Spinal cord (tissue), 10 donors: ENCODE data around the gene ZNF777. TPM values are rescaled to one million over a fixed set of nuclear protein-coding genes. Genes with fewer than 3 reads are reported as not detected.

Experiments used
- DNase-seq, 6 donors: peaks; one replicate each; pipeline versions ENCODE4 v3.0.0 to v3.0.0-alpha.2; 2013 to 2015; ENCODE audit warnings: low spot score in 6 of 6, low read depth in 4 of 6
- H3K27ac ChIP-seq: one replicate; pipeline ENCODE4 v1.5.1; 2013; ENCODE audit warnings: low read depth, low read length, control low read depth
- H3K27me3 ChIP-seq: one replicate; pipeline ENCODE4 v1.6.1; 2013; ENCODE audit warnings: low read length; ENCODE audit not compliant: control insufficient read depth, insufficient read depth
- H3K36me3 ChIP-seq: one replicate; pipeline ENCODE4 v1.6.1; 2013; ENCODE audit warnings: low read length; ENCODE audit not compliant: control insufficient read depth, insufficient read depth
- H3K4me1 ChIP-seq: one replicate; pipeline ENCODE4 v1.6.1; 2013; ENCODE audit warnings: low read length; ENCODE audit not compliant: control insufficient read depth, insufficient read depth
- H3K4me3 ChIP-seq: one replicate; pipeline ENCODE4 v1.5.1; 2013; ENCODE audit warnings: low read depth, low read length, control low read depth
- H3K9me3 ChIP-seq: one replicate; pipeline ENCODE4 v1.6.1; 2013; ENCODE audit warnings: low read length; ENCODE audit not compliant: control insufficient read depth, insufficient read depth
- WGBS: methylation state at CpG from one replicate; pipeline ENCODE4 v1.1.5; 2013; ENCODE audit warnings: missing lambda C conversion rate; ENCODE audit not compliant: insufficient coverage; 5-methylcytosine and 5-hydroxymethylcytosine counted together
- polyA plus RNA-seq, 2 donors: library from polyadenylated mRNA; unstranded; fragments of 120-200 nt; gene quantifications; one replicate each; pipeline ENCODE4 v1.2.1, GENCODE V29; 2013; ENCODE audit not compliant: insufficient read length in 2 of 2
- total RNA-seq, 2 donors: library from RNA; depleted of rRNA in 1 of 2; stranded (reverse); fragments of 120-200 nt in 1 of 2; fragments of >200 nt in 1 of 2; gene quantifications; one replicate each; pipeline versions ENCODE4 v1.2.3 to v1.2.4, GENCODE V29; 2013 to 2014
- donor health status: healthy.

ZNF777 gene
- total and polyA plus RNA-seq, 4 donors, result 3.7 to 19.7 (median 13.6) TPM

DNA sequence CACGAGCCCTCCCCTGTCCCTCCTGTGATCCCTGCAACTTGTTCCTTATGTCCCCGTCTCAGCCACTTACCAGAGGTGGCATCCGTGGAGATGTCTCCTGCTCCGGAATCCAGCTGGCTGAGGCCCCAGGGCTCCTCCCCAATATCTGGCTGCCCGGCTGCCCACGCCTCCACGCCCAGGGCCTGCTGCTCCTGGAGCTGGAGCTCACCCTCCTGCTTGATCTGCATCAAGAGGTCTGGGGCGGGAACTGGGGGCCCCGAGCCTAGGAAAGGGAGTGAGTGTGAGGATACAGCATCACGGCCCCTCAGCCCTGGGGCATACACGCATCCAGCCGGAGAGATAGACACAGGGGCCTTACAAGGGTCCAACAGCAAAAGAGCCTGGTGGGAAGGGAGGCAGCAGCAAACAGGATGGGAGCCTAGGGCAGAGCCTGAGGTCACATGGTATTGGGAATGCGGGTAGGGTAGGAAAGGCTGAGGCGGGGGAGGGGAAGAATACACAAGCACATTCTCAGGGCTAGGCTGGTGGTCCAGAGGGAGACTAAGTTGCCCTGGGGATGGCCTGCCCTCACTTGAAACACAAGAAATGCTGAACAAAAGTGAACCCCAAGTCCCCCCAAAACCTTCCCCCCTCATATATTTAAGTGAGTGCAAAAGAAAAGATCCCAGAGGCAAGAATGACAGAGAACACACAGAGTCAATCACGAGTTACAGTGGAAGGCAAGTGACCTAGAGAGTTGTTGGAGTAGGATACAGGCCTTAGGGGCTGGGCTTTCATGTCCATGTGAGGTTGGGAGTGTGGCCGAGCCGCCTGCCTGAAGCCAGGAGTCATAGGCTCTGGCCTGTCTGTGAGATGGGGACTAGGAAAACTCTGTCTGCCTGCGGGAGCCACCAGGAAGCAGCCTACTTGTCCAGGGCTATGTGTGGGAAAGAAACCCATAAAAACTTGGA, 16.9 kb upstream of the ZNF777 start:
- Histone ChIP-seq H3K4me1 (no peaks in the 10 kb centered on the region), H3K27me3 (no peaks in the 10 kb centered on the region), H3K9me3 (peaks cover 4% of the 10 kb centered on the region), H3K27ac (no peak overlapping the region), H3K36me3 (peaks cover 56% of the 10 kb centered on the region), H3K4me3 (no peak overlapping the region)
- WGBS, result 93% methylated on average over 16 of the region's 18 CpGs
- DNase-seq, result no peak

DNA sequence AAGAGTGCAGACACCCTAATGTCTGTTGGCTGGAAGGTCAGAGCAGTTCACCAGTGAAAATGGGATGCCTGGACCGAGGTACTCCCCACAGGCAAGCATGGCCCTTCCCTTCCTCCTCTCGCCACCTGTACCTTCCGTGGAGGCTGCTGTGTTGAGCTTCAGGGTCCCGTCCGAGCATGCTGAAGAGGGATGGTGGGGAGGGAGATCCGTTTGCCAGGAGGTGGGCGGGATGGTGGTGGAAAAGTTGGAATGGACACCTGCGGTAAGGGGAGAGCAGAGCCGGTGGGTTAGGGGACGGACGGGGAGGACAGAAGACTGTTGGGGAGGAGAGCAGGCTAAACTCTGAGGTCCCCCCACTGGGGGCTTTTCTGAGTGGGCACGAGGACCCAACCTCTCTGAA, 15.9 kb upstream of the ZNF777 start:
- DNase-seq, result no peak
- Histone ChIP-seq H3K27me3 (no peaks in the 10 kb centered on the region), H3K4me3 (no peak overlapping the region), H3K9me3 (peaks cover 4% of the 10 kb centered on the region), H3K36me3 (peaks cover 61% of the 10 kb centered on the region), H3K27ac (no peak overlapping the region), H3K4me1 (no peaks in the 10 kb centered on the region)
- WGBS, result 100% methylated on average over 5 of the region's 12 CpGs

DNA sequence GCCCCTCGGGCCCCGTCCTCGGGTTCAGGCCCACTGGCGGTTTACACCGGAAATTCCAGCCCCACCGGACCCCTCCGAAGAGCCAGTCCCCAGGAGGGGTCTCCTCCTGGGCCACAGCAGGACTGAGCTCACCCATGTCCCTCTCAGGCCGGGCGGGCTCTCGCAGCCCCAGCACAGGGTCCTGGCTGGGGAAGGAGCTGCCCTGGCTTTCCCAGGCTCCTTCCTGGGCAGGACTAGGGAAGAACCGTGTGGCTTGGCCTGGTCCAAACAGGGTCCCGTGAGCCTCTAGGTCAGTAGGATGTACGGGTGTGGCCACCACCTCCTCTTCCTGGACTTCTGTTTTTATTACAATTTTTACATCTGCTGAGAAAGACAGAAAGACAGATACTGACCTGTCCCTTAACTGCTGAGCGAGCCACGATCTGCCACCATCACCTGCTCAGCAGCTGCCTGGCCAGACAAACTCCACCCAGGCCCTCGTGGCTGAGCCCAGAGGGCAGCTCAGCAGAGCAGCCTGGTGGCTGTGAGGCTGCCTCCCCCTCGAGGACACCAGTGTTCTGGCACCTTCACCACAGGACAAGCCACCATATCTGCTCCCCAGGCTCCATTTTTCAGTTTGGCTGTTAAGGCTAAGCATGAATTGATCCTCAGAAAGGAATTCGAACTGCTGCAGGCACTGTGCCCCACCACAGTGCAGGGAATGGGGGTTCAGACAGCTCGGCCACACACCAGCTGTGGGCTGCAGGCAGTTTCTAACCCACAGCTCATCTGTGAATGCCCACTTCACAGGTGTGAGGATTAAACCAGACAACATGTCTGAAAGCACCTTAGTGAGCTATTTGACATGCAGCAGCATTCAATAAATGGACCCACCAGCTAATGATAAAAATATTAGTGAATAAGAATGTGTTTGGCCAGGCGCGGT, 14.5 kb upstream of the ZNF777 start:
- Histone ChIP-seq H3K4me1 (no peaks in the 10 kb centered on the region), H3K4me3 (no peak overlapping the region), H3K9me3 (peaks cover 4% of the 10 kb centered on the region), H3K27ac (no peak overlapping the region), H3K27me3 (no peaks in the 10 kb centered on the region), H3K36me3 (peaks cover 68% of the 10 kb centered on the region)
- WGBS, result 98% methylated on average over 21 of the region's 21 CpGs
- DNase-seq, result no peak

- Histone ChIP-seq H3K9me3 (peaks cover 4% of the 10 kb centered on the region), H3K36me3 (peaks cover 66% of the 10 kb centered on the region), H3K27ac (no peak overlapping the region), H3K27me3 (no peaks in the 10 kb centered on the region), H3K4me3 (no peak overlapping the region), H3K4me1 (no peaks in the 10 kb centered on the region)
- WGBS, result 95% methylated on average over 77 of the region's 77 CpGs
- no peak for DNase-seq
Measured at GRCh38 chr7:149474309-149475120, 13.7 kb upstream of the ZNF777 start.

DNA sequence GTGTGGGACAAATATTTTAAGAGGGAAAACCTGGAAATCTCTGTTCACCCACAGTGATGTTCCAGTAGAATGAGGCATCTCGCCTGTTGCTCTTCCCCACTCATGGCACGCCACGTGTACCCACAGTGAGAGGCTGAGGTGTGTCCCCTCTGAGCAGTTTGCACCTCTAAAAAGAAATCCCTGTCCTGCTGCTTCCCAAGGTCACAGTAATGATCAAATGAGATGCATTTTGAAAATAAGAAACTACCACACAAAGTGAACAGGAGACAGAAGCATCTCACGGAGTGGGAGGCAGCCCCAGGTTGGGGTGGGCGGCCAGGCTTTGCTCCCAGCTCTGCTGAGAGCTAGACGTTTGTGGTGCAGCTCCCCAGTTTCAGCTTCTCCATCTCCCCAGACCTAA, 12.4 kb upstream of the ZNF777 start:
- WGBS, result 95% methylated on average over 3 of the region's 6 CpGs
- Histone ChIP-seq H3K27me3 (no peaks in the 10 kb centered on the region), H3K9me3 (no peaks in the 10 kb centered on the region), H3K27ac (no peak overlapping the region), H3K4me1 (no peaks in the 10 kb centered on the region), H3K4me3 (no peak overlapping the region), H3K36me3 (peaks cover 63% of the 10 kb centered on the region)
- DNase-seq, result no peak

DNA sequence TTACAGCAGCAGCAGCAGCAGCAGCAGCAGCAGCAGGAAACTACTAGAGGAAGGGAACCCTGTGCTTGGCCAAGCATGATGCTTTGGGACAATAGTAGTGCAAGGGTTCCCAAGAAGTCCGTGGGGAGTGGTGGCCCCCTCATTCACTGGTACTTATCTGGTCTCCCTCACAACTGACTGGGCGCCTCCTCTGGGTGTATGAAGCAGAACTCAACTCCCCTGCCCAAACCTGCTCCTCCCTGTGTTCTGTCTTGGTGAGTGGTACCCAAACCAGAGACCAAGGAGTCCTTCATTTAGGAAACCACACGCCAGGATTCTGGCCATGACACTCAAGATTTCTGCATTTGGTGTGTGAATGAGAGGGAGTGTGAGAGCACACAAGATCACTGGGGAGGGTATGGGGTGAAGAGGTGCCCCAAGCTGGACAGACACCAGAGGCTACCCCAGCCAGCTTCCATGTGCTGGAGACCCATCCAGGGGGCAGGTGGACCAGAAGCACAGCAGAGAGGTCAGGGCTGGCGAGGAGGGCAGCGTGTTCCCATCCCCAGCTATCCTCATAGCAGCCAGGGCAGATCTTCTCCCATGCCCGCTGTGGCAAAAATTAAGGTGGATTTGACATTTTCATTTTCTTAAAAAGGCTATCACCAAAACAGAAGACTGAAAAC, 10.6 kb upstream of the ZNF777 start:
- WGBS, result 85% methylated on average over 2 of the region's 6 CpGs
- no peak for DNase-seq
- H3K4me1 ChIP-seq, result no peaks in the 10 kb centered on the region

GRCh38 chr7:149469806-149470205, 8.9 kb upstream of the ZNF777 start:
- Histone ChIP-seq H3K4me3 (no peak overlapping the region), H3K36me3 (peaks cover 32% of the 10 kb centered on the region), H3K27me3 (no peaks in the 10 kb centered on the region), H3K4me1 (no peaks in the 10 kb centered on the region), H3K9me3 (no peaks in the 10 kb centered on the region), H3K27ac (no peak overlapping the region)
- WGBS, result 86% methylated on average over 5 of the region's 8 CpGs
- DNase-seq, result no peak

More for the DNA sequence above, 10.6 kb upstream of the ZNF777 start:
- Histone ChIP-seq H3K36me3 (peaks cover 46% of the 10 kb centered on the region), H3K27me3 (no peaks in the 10 kb centered on the region), H3K4me3 (no peak overlapping the region), H3K9me3 (no peaks in the 10 kb centered on the region), H3K27ac (no peak overlapping the region)

DNA sequence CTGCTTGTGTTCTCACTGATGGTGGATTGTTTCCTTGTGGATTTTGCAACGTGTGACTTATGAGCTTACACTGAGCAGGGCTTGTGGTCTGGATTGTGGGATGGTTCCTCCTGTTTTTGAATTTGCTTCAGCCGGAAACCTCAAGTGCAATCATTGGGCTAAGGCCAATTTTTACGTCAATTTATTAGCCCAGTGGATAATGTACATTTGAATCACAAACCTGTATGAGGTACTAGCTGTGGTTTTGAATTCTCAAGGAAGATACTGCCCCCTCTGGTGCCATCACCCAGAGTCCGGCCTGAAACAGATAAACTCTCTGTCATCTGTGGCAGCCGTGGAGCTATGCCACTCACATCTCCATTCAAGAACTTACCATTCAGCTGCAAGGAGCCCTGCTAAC, 7.3 kb upstream of the ZNF777 start:
- Histone ChIP-seq H3K4me1 (no peaks in the 10 kb centered on the region), H3K27me3 (no peaks in the 10 kb centered on the region), H3K9me3 (no peaks in the 10 kb centered on the region), H3K36me3 (peaks cover 16% of the 10 kb centered on the region), H3K27ac (no peak overlapping the region), H3K4me3 (no peak overlapping the region)
- DNase-seq, result no peak
- WGBS, result 85% methylated on average over 2 of the region's 5 CpGs
